GM10266 (cell line): ENCODE measurements around the gene CYP4X1.
"Not testable (repeated sequence)": the region's sequence is repeated elsewhere in the genome, so short reads cannot be mapped to it uniquely, and the experiment has no call there.

Experiments used
- DNase-seq: peaks from one replicate; pipeline ENCODE4 v3.0.0; 2012; ENCODE audit errors: extremely low spot score
- CTCF ChIP-seq: IDR thresholded peaks from 2 replicates; pipeline ENCODE4 v1.5.1; 2012; ENCODE audit warnings: mild to moderate bottlenecking, low read depth; ENCODE audit not compliant: control insufficient read depth, insufficient read depth; ENCODE audit errors: missing control alignments

CYP4X1 gene, protein sequence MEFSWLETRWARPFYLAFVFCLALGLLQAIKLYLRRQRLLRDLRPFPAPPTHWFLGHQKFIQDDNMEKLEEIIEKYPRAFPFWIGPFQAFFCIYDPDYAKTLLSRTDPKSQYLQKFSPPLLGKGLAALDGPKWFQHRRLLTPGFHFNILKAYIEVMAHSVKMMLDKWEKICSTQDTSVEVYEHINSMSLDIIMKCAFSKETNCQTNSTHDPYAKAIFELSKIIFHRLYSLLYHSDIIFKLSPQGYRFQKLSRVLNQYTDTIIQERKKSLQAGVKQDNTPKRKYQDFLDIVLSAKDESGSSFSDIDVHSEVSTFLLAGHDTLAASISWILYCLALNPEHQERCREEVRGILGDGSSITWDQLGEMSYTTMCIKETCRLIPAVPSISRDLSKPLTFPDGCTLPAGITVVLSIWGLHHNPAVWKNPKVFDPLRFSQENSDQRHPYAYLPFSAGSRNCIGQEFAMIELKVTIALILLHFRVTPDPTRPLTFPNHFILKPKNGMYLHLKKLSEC

GRCh38 chr1:47023268-47024140 lies at the start of gene CYP4X1:
Gene CYP4X1 (plus strand): TSS chr1:47023669. CDS start chr1:47023818, 149 bp downstream.
- TF ChIP-seq CTCF: no peak

GRCh38 chr1:46983166-46983829 lies 40.2 kb upstream of the CYP4X1 start:
- DNase-seq: peak; percentile 1
- TF ChIP-seq CTCF: no peak

More at GRCh38 chr1:47023268-47024140, at the start of gene CYP4X1:
- DNase-seq: no peak

DNA sequence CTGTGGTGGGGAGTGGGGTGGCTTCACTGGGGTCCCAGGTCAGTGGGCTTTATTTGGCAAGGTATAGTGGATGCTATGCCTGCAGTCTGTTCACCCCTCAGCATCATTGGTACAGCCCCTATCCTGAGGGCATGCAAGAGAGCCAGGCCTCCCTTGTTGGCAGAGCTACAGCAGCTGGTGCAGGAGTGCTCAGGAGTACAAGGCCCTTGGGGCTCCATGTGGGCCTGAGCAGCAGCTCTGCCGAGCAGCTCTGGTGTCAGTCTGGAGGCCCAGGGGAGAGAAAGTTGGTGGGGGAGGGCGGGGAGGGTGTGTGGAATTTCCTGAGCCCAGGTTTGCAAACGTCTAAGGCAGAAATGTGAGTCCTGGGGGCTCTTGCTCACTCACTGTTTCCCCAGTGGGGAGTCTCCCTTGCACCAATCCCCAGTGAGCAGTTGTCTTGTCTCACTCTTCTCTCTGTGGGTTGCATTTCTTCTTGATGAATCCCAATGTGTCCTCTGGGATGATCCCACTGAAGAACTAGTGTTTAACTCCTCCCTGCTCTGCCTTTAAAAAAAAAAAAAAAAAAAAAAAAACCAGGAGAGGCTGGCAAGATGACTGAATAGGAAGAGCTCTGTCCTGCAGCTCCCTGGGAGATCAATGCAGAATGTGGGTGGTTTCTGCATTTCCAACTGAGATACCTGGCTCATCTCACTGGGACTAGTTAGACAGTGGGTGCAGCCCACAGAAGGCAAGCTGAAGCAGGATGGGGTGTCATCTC lies 39.5 kb upstream of the CYP4X1 start:
- TF ChIP-seq CTCF: no peak
- DNase-seq: peak; percentile 1

GRCh38 chr1:46990541-46990940 lies 32.9 kb upstream of the CYP4X1 start:
- DNase-seq: not testable (repeated sequence)

DNA sequence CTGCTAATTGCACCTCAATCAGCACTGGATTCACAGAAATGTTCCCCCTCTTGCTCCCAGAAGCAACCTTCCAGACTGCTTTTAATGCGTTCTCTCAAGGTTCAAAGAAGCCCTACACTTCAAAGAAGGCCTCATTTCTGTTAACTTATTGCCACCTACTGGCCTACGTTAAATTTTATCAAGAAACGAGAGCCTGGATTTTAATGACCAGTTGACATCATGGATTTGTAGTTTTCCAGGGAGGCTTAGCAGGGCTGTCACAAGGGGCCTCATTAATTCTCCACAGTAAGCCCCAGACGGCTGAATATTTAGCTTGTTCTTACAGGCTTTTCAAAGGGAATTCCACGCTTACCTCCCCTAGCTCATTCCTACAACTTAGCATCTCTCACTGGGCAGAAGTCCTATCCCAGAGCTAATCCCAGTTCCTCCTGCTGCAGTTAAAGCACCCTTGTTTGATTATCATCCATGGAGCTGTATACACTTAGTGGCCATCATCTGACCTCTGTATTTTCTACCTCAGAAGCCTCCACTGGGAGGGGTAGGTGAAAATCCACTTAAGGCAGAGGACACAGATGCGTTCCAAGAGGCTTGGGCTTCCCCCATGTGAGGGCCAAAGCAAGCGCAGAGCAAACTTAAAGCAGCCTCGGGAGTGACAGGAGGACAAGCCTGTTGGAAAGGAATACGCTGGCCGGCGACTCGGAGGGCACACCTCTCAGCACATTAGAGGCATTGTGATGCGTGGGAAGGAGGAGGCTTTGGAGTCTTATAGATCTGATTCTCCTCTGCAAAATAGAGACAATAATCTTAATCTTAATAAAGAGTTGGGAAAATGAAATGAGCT lies 32.2 kb upstream of the CYP4X1 start:
- peak; percentile 5 for DNase-seq
- TF ChIP-seq CTCF: peak; percentile 2

- TF ChIP-seq CTCF: no peak
- DNase-seq: no peak
Measured at GRCh38 chr1:46996659-46997281, 26.7 kb upstream of the CYP4X1 start.
